ENCODE results near the gene HLA-DMB. TPM values are rescaled to one million over a fixed set of nuclear protein-coding genes. Genes with fewer than 3 reads are reported as not detected.
"Not testable (repeated sequence)": the region's sequence is repeated elsewhere in the genome, so short reads cannot be mapped to it uniquely, and the experiment has no call there.

HLA-DMB gene
- total RNA-seq, 2 donors from 2014 or later, result 6.9 to 15.8 TPM

DNA sequence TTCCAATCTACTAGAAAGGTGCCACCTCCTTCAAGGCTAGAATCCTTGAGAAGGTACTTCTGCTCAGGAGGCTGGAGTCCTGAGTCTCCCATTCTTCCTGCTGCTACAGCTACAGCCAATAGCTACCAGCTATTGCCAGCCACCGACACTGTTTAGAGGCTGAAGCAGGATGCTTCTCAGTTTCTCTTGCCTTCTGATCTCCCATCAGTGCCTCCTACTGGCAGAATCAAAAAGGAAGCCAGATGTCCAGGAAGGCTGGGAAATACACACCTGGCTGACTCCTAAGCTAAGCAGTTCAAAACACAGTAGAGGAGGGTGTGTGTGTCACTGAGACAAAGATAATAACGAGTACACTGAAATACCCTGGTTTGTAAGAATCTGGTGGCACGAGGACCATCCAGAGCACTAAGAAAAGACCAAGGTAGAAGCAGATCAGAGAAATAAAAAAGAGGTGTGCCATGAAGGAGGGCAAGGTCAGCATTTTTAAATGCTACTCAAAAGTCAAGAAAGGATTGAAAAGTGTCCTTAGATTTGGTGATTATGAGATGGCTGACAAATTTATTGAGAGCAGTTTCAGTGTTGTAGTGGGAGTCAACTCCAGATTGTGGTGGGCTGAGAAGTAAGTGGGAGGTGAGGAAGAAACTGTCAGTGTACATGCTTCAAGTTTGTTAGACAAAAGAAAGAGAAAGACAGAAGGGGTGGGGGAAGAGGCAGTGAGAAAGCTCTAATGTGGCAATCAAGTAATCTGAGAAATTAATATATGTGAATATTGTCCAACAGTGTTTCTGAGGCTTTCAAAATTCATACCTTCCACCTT lies 14.4 kb upstream of the HLA-DMB start:
- intact Hi-C loops (cut with DNase I), result no loop called here
- ATAC-seq (no peak), DNase-seq (no peak)

- intact Hi-C loops (cut with DNase I), result no loop called here
- no peak for DNase-seq
- ATAC-seq, result no peak
These were observed 13.4 kb upstream of the HLA-DMB start for GRCh38 chr6:32954267-32954666.

GRCh38 chr6:32953775-32954174 lies 12.9 kb upstream of the HLA-DMB start:
- ATAC-seq (no peak), DNase-seq (no peak)
- intact Hi-C loops (cut with DNase I), result no loop called here

GRCh38 chr6:32952817-32953739 lies 12.2 kb upstream of the HLA-DMB start, which contains the start of gene HLA-DMA:
Gene HLA-DMA, minus strand, starts transcription at chr6:32953097. Its CDS starts 61 bp downstream, at chr6:32953036.
- peak; percentile 86 for DNase-seq
- ATAC-seq, result peak; percentile 98 to 99
- intact Hi-C loops (cut with DNase I), result no loop called here

- ATAC-seq (no peak), DNase-seq (no peak)
- intact Hi-C loops (cut with DNase I), result no loop called here
These were observed 9.6 kb upstream of the HLA-DMB start for GRCh38 chr6:32950449-32950848.

- intact Hi-C loops (cut with DNase I), result no loop called here
- no peak for DNase-seq
- ATAC-seq, result no peak
These were observed 9.2 kb upstream of the HLA-DMB start for GRCh38 chr6:32950010-32950409.

DNA sequence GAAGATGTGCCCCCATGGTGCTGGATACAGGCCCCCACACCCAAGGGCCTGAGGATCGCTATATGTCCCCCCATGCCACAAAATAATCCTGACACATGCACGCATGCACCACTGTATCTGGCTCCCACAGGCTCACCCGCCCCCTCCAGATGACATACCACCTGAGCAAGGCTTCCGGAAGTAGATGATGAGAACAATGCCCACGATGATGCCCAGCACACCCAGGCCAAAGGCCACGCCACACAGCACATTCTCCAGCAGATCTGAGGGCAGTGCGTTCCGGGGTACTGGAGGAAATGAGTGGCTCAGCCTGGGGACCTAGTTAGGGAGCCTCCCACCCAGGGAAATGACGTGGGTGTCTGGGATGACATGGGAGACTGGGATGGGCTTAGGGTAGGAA lies 8.3 kb upstream of the HLA-DMB start:
- intact Hi-C loops (cut with DNase I), result no loop called here
- DNase-seq (no peak), ATAC-seq (no peak)

- ATAC-seq (peak in 1 of 2 donors; percentile 20), DNase-seq (no peak)
- intact Hi-C loops (cut with DNase I), result no loop called here
These were observed 7.0 kb upstream of the HLA-DMB start for GRCh38 chr6:32947552-32948465.

DNA sequence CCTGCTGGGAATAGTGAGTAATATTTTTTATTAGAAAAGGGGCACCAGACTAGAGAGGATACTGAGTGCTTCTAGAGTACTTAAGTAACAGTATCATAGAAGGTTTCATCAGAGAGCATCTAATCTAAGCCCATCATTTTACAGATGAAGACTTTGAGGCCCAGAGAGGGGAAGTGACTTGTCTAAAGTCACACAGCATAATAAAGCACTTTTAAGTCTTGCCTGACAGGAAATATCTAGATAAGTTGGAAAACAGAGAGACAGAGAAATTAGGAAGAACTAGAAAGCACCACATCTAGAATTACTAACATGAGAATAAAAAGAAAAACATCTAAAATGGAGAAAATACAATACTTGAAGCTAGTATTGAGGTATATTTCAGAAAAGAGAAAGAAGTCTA lies 6.1 kb upstream of the HLA-DMB start:
- DNase-seq (no peak), ATAC-seq (no peak)
- intact Hi-C loops (cut with DNase I), result no loop called here

DNA sequence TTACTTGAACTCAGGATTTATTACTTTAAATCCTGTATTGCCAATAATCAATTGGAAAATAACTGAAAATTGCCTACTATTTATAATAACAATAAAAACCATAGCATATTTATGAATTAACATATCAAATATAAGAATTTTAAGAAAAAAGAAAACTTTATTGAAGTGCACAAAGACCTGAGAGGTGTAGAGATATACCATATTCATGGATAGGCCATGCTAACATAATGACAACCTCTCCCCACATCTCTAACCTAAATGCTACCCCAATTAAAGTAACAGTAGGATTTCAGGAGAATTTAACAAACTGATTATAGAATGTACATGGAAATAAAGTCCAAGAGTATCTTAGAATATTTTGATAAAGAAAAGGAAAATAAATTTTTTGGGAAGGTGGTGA lies 5.1 kb upstream of the HLA-DMB start:
- ATAC-seq (no peak), DNase-seq (no peak)
- intact Hi-C loops (cut with DNase I), result no loop called here

DNA sequence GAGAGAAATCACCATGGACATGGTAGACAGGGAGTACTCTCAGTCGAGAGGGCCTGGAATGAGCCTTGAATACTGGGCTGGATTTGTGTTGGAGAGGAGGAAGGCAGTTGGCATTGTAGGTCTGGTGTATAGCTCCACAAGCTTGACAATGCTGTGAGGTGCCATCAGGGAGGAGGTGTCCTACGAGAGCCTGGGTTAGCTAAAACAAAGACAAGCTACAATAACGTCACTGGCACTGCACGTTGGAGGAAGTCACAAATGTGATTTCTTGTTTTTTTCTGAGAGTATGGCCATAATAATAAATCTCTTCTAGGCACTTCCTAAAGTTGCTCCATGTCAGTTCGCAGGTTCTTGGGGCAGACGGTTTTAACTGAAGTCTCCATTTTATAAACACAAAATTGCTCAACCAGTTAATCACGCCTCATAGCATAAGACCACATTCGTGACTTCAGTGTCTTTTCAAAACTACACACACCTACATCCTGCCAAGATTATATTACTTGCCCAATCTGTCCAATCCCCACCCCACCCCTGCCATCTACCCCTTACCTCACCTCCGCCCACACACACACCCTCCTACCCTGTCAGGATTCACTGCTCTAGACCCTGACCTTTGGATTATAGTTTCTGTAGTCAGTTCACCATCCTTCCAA lies 4.4 kb upstream of the HLA-DMB start:
- intact Hi-C loops (cut with DNase I), result no loop called here
- ATAC-seq (no peak), DNase-seq (no peak)

- no peak for DNase-seq
- ATAC-seq, result peak; percentile 53 to 66
These were observed 3.2 kb upstream of the HLA-DMB start for GRCh38 chr6:32943864-32944649.

GRCh38 chr6:32942555-32943123 lies 1.8 kb upstream of the HLA-DMB start:
- DNase-seq; ATAC-seq; intact Hi-C loops (cut with DNase I): not testable (repeated sequence)

More at GRCh38 chr6:32943864-32944649, 3.2 kb upstream of the HLA-DMB start:
- intact Hi-C loops (cut with DNase I), result no loop called here

DNA sequence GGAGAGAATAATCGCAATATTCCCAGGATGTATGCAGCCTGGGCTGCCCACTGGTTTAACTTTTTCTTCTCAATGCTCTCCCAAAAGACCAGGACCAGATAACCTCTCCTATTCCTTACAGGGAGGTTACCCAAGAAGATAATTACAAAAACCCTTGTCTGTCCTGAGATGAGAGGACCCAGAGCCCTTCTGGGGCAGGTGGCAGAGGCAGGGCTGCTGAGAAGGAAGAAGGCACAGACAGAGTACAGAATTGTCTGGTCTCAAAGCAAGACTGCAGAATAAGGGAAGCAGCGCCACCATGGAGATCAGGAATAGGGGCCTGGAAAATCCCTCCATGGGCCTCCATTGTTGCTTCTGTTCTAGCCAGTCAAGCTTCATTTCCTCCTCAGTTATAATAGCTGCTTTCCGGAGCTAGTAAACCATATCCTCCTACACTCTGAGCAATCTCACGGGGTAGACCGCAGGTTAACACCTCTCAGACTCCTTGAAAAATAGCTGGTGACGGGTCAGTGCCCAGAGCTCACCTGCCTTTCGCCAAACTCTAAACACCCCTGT lies 463 bp upstream of the HLA-DMB start:
- ATAC-seq (peak in 1 of 2 donors; percentile 51), DNase-seq (no peak)
- intact Hi-C loops (cut with DNase I), result no loop called here

GRCh38 chr6:32938494-32938893 lies 2.3 kb downstream of the HLA-DMB start:
- intact Hi-C loops (cut with DNase I), result no loop called here
- no peak for ATAC-seq

DNA sequence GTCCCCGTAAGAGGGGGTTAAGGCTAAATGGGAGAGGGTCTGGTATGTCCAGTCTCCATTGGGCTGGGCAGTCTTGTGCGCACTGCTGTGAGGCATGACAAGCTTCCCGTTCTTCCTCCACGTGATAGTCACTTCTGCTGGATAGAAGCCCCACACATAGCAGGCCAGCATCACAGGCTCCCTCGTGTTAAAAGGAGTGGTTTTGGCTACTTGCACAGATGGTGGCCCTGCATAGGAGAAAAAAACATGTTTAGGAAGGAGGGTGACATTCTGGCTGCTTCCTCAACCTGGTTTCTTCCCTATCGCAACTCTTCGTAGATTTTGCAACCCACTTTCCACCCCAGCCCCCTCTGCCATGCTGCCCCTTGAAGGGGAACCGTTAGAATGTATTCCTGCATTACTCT lies 3.6 kb downstream of the HLA-DMB start:
- intact Hi-C loops (cut with DNase I), result no loop called here
- DNase-seq, result no peak
- ATAC-seq, result peak in 1 of 2 donors; percentile 58

More at GRCh38 chr6:32938494-32938893, 2.3 kb downstream of the HLA-DMB start:
- DNase-seq, result no peak
